Measurements from ENCODE around the gene RPS24. TPM values are rescaled to one million over a fixed set of nuclear protein-coding genes. Genes with fewer than 3 reads are reported as not detected.
"Not testable (repeated sequence)": the region's sequence is repeated elsewhere in the genome, so short reads cannot be mapped to it uniquely, and the experiment has no call there.

RPS24 gene
- total RNA-seq, 4 donors from 2014 or later = 1,742 to 3,992 (median 2,045) TPM

- H3K27ac ChIP-seq = no peak overlapping the region
- no peaks in the 10 kb centered on the region for H3K27me3 ChIP-seq
- no peaks in the 10 kb centered on the region for H3K36me3 ChIP-seq
- intact Hi-C loops (cut with DNase I) = no loop called here
- TF ChIP-seq CTCF (IDR thresholded peaks at IDR 0.05) (no peak), POLR2A (IDR thresholded peaks at IDR 0.05) (no peak)
- WGBS, 2 donors = 93 to 94% methylated on average over 12 of the region's 12 CpGs
- no peak overlapping the region for H3K4me3 ChIP-seq (replicated peaks in 1 of 3)
- peaks cover 0 to 4% of the 10 kb centered on the region in 2 donors for H3K4me1 ChIP-seq
- H3K9me3 ChIP-seq = no peaks in the 10 kb centered on the region
- DNase-seq = no peak
Measured at GRCh38 chr10:78059906-78060702, 26.4 kb downstream of the RPS24 start.

GRCh38 chr10:78062296-78062695 lies 28.6 kb downstream of the RPS24 start:
- H3K4me1 ChIP-seq = peaks cover 10 to 11% of the 10 kb centered on the region in 2 donors
- H3K27ac ChIP-seq = no peak overlapping the region
- H3K36me3 ChIP-seq = no peaks in the 10 kb centered on the region
- WGBS, 2 donors = 73 to 88% methylated on average over 5 of the region's 5 CpGs
- no peak for DNase-seq
- H3K4me3 ChIP-seq (replicated peaks in 1 of 3) = no peak overlapping the region
- H3K9me3 ChIP-seq = no peaks in the 10 kb centered on the region
- TF ChIP-seq POLR2A (IDR thresholded peaks at IDR 0.05) = no peak
- no peak for TF ChIP-seq CTCF (IDR thresholded peaks at IDR 0.05)
- H3K27me3 ChIP-seq = no peaks in the 10 kb centered on the region
- intact Hi-C loops (cut with DNase I) = no loop called here

DNA sequence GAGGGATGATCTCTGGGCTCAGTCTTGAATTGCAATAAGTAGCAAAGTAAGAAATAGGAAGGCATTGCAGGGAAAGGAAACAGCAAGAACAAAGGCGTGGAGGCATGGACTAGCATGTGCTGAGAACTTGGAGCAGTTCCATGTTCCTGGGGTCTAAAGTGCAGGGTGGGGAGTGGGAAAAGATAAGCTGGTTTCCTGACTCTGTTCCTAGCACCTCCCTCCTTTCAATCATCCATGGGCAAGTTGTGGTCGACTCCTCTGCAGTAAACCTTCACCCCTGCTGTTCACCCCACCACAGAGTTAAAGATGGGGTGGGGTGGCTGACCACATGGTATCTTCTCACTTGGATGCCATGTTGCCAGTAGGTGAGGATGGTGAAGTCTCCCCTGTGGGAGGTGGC lies 29.6 kb downstream of the RPS24 start:
- DNase-seq = no peak
- H3K27ac ChIP-seq = no peak overlapping the region
- H3K9me3 ChIP-seq = no peaks in the 10 kb centered on the region
- H3K4me3 ChIP-seq (replicated peaks in 1 of 3) = no peak overlapping the region
- no peaks in the 10 kb centered on the region for H3K36me3 ChIP-seq
- H3K27me3 ChIP-seq = no peaks in the 10 kb centered on the region
- 81 to 83% methylated on average over 2 of the region's 2 CpGs for WGBS, 2 donors
- intact Hi-C loops (cut with DNase I) = no loop called here
- TF ChIP-seq POLR2A (IDR thresholded peaks at IDR 0.05) (no peak), CTCF (IDR thresholded peaks at IDR 0.05) (no peak)
- peaks cover 10 to 11% of the 10 kb centered on the region in 2 donors for H3K4me1 ChIP-seq

- H3K27ac ChIP-seq; DNase-seq; intact Hi-C loops (cut with DNase I); H3K36me3 ChIP-seq; H3K4me3 ChIP-seq (replicated peaks in 1 of 3); H3K27me3 ChIP-seq; H3K9me3 ChIP-seq: not testable (repeated sequence)
- no CpG with 5 or more reads among the region's 2 CpGs for WGBS, 2 donors
- H3K4me1 ChIP-seq = peaks cover 7 to 11% of the 10 kb centered on the region in 2 donors
Measured at GRCh38 chr10:78064919-78065318, 31.3 kb downstream of the RPS24 start.

DNA sequence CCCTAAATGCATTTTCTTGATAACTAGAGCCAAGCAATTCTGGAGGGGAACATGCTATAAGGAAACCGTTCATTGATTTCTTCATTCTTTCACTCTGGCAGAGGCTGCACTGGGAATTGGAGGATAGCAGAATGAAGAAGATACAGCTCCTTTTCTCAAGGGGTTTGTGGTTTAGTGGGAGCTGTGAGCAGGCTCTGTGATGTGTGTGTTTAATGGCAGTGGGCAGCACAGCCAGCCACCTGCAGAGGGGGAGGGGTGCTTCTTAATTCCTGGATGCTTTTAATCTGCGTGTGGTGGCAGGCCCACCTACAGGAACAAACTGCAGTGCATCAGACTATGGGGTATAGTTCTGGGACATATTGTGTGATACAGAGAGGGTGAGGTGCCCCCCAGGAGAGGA lies 31.9 kb downstream of the RPS24 start:
- no peak for TF ChIP-seq POLR2A (IDR thresholded peaks at IDR 0.05)
- no peak for TF ChIP-seq CTCF (IDR thresholded peaks at IDR 0.05)
- H3K36me3 ChIP-seq = no peaks in the 10 kb centered on the region
- H3K27me3 ChIP-seq = no peaks in the 10 kb centered on the region
- peaks cover 7 to 11% of the 10 kb centered on the region in 2 donors for H3K4me1 ChIP-seq
- 76 to 86% methylated on average over 2 of the region's 2 CpGs for WGBS, 2 donors
- no peak for DNase-seq
- no peak overlapping the region for H3K27ac ChIP-seq
- H3K4me3 ChIP-seq (replicated peaks in 1 of 3) = no peak overlapping the region
- no peaks in the 10 kb centered on the region for H3K9me3 ChIP-seq
- intact Hi-C loops (cut with DNase I) = no loop called here

Measured in thyroid gland (tissue), 4 donors.